HEK293 (cell line): ENCODE data around the gene P2RY13.

Source experiments
- CTCF ChIA-PET: fragments of 350-600 bp; formaldehyde crosslinking; extraction: SDS; loops from one replicate; lab custom pipeline; 2021; ENCODE audit warnings: antibody characterized with exemption; lab: Yijun Ruan, JAX
- POLR2A ChIA-PET: fragments of 300-600 bp; formaldehyde crosslinking; extraction: SDS; loops from one replicate; lab custom pipeline; 2020; ENCODE audit warnings: antibody characterized with exemption, inconsistent platforms; lab: Yijun Ruan, JAX
- H3K27ac ChIP-seq: fragments of 200-500 bp; sonication (Bioruptor generic); 2 replicates; pipeline ENCODE4 v1.5.1; 2014; ENCODE audit warnings: low read depth, low read length, control low read depth, inconsistent platforms; ENCODE audit errors: extremely low read depth
- H3K36me3 ChIP-seq, 2 experiments: fragments of 200-500 bp in 1 of 2; sonication (Bioruptor generic) in 1 of 2; 1 replicate in 1 of 2; 2 replicates in 1 of 2; pipeline ENCODE4 v1.5.1; 2014 to 2017; ENCODE audit warnings: inconsistent platforms in 2 of 2, low read length in 2 of 2; ENCODE audit not compliant: control insufficient read depth in 2 of 2, insufficient read depth in 1 of 2
- H3K4me1 ChIP-seq: fragments of 200-500 bp; sonication (Bioruptor generic); 2 replicates; pipeline ENCODE4 v1.5.1; 2014; ENCODE audit warnings: mild to moderate bottlenecking, low read length, inconsistent platforms; ENCODE audit not compliant: control insufficient read depth, insufficient read depth
- H3K4me3 ChIP-seq: 2 replicates; pipeline ENCODE4 v1.5.1; 2011; ENCODE audit warnings: low read depth, mild to moderate bottlenecking, control low read depth, low read length, moderate library complexity
- H3K9me3 ChIP-seq: fragments of 200-500 bp; sonication (Bioruptor generic); 2 replicates; pipeline ENCODE4 v1.5.1; 2014; ENCODE audit warnings: low read depth, low read length, inconsistent platforms; ENCODE audit not compliant: control insufficient read depth, insufficient read depth
- CTCF ChIP-seq: fragments of 450-650 bp; formaldehyde crosslinking; IDR thresholded peaks from 2 replicates; pipeline ENCODE4 v1.5.1; 2016; ENCODE audit warnings: missing biosample characterization, missing genetic modification characterization
- EGR2 ChIP-seq: fragments of 450-650 bp; formaldehyde crosslinking; IDR thresholded peaks from 2 replicates; pipeline ENCODE4 v1.5.1; 2016; ENCODE audit warnings: low read depth, missing biosample characterization, missing genetic modification characterization
- GLI4 ChIP-seq: fragments of 450-650 bp; formaldehyde crosslinking; IDR thresholded peaks from 2 replicates; pipeline ENCODE4 v1.5.1; 2016; ENCODE audit warnings: missing biosample characterization, missing genetic modification characterization
- MEIS1 ChIP-seq: sonication (generic); formaldehyde crosslinking; IDR thresholded peaks from 2 replicates; pipeline ENCODE4 v1.8.1; 2022; ENCODE audit warnings: missing genetic modification reagents, mild to moderate bottlenecking, borderline replicate concordance
- PRDM6 ChIP-seq: fragments of 450-650 bp; formaldehyde crosslinking; IDR thresholded peaks from 2 replicates; pipeline ENCODE4 v1.5.1; 2017; ENCODE audit warnings: missing biosample characterization, missing genetic modification characterization
- SCRT2 ChIP-seq: fragments of 450-650 bp; formaldehyde crosslinking; IDR thresholded peaks from 2 replicates; pipeline ENCODE4 v1.5.1; 2016; ENCODE audit warnings: missing biosample characterization, missing genetic modification characterization
- ZBTB21 ChIP-seq: fragments of 450-650 bp; formaldehyde crosslinking; IDR thresholded peaks from 2 replicates; pipeline ENCODE4 v1.5.1; 2017; ENCODE audit warnings: missing biosample characterization, missing genetic modification characterization
- ZFP37 ChIP-seq: fragments of 450-650 bp; formaldehyde crosslinking; IDR thresholded peaks from 2 replicates; pipeline ENCODE4 v1.5.1; 2016; ENCODE audit warnings: missing biosample characterization, missing genetic modification characterization
- ZNF202 ChIP-seq: fragments of 450-650 bp; formaldehyde crosslinking; IDR thresholded peaks from 2 replicates; pipeline ENCODE4 v1.5.1; 2016; ENCODE audit warnings: missing biosample characterization, missing genetic modification characterization, borderline replicate concordance
- ZNF37A ChIP-seq: fragments of 450-650 bp; IDR thresholded peaks from 2 replicates; pipeline ENCODE4 v1.5.1; 2018; ENCODE audit warnings: missing biosample characterization, missing genetic modification characterization
- ZNF473 ChIP-seq: fragments of 450-650 bp; formaldehyde crosslinking; IDR thresholded peaks from 2 replicates; pipeline ENCODE4 v1.5.1; 2017; ENCODE audit warnings: missing biosample characterization, missing genetic modification characterization
- ZNF521 ChIP-seq: fragments of 450-650 bp; formaldehyde crosslinking; IDR thresholded peaks from 2 replicates; pipeline ENCODE4 v1.5.1; 2017; ENCODE audit warnings: missing biosample characterization, mild to moderate bottlenecking, missing genetic modification characterization
- ZNF530 ChIP-seq: fragments of 450-650 bp; formaldehyde crosslinking; IDR thresholded peaks from 2 replicates; pipeline ENCODE4 v1.5.1; 2016; ENCODE audit warnings: low read depth, missing biosample characterization, missing genetic modification characterization
- ZNF549 ChIP-seq: fragments of 450-650 bp; IDR thresholded peaks from 2 replicates; pipeline ENCODE4 v1.5.1; 2018; ENCODE audit warnings: missing biosample characterization, missing genetic modification characterization, mild to moderate bottlenecking, inconsistent platforms, moderate library complexity
- ZNF585B ChIP-seq: fragments of 450-650 bp; formaldehyde crosslinking; IDR thresholded peaks from 2 replicates; pipeline ENCODE4 v1.5.1; 2016; ENCODE audit warnings: missing biosample characterization, missing genetic modification characterization
- ZNF610 ChIP-seq: fragments of 450-650 bp; formaldehyde crosslinking; IDR thresholded peaks from 2 replicates; pipeline ENCODE4 v1.5.1; 2016; ENCODE audit warnings: missing biosample characterization, missing genetic modification characterization, borderline replicate concordance
- ZNF626 ChIP-seq: fragments of 450-650 bp; sonication (Bioruptor Pico); formaldehyde crosslinking; IDR thresholded peaks from 2 replicates; pipeline ENCODE4 v1.5.1; 2018; ENCODE audit warnings: missing biosample characterization, missing genetic modification characterization, inconsistent platforms
- ZNF645 ChIP-seq: fragments of 450-650 bp; formaldehyde crosslinking; IDR thresholded peaks from 2 replicates; pipeline ENCODE4; 2016; ENCODE audit warnings: missing biosample characterization, missing genetic modification characterization
- ZNF654 ChIP-seq: fragments of 450-650 bp; formaldehyde crosslinking; IDR thresholded peaks from 2 replicates; pipeline ENCODE4 v1.5.1; 2016; ENCODE audit warnings: low read depth, missing biosample characterization, missing genetic modification characterization
- ZNF660 ChIP-seq: fragments of 450-650 bp; IDR thresholded peaks from 2 replicates; pipeline ENCODE4 v1.5.1; 2018; ENCODE audit warnings: missing biosample characterization, mild to moderate bottlenecking, missing genetic modification characterization
- ZNF707 ChIP-seq: fragments of 450-650 bp; formaldehyde crosslinking; IDR thresholded peaks from 2 replicates; pipeline ENCODE4 v1.5.1; 2016; ENCODE audit warnings: missing biosample characterization, missing genetic modification characterization
- ZSCAN18 ChIP-seq: fragments of 450-650 bp; formaldehyde crosslinking; IDR thresholded peaks from 2 replicates; pipeline ENCODE4 v1.5.1; 2016; ENCODE audit warnings: missing biosample characterization, missing genetic modification characterization
- ZSCAN23 ChIP-seq: fragments of 450-650 bp; formaldehyde crosslinking; IDR thresholded peaks from 2 replicates; pipeline ENCODE4 v1.5.1; 2016; ENCODE audit warnings: missing biosample characterization, missing genetic modification characterization

Gene P2RY13

GRCh38 chr3:151362751-151363174, 33.4 kb upstream of the P2RY13 start:
- Histone ChIP-seq H3K27ac (no peak overlapping the region), H3K4me3 (no peak overlapping the region), H3K36me3 (peaks cover 0 to 13% of the 10 kb centered on the region in 2 experiments; a peak in 1 of 3 replicates), H3K9me3 (no peaks in the 10 kb centered on the region), H3K4me1 (no peaks in the 10 kb centered on the region)
- ChIA-PET POLR2A (no interaction called here), CTCF (interaction anchor here (0.5 kb wide), 1 partner anchor 74 kb away, joined by 3 read pairs; no protein-coding TSS in a partner anchor)
- TF ChIP-seq SCRT2 (tag by site-specific recombination) (no peak), ZNF707 (tag by site-specific recombination) (no peak), ZNF37A (no peak), PRDM6 (tag by site-specific recombination) (no peak), MEIS1 (no peak), ZNF660 (tag by site-specific recombination) (no peak), ZNF473 (tag by site-specific recombination) (no peak), ZSCAN23 (no peak), ZNF585B (tag by site-specific recombination) (no peak), ZSCAN18 (tag by site-specific recombination) (no peak), ZNF626 (tag by site-specific recombination) (no peak), ZBTB21 (tag by site-specific recombination) (no peak)

- H3K27ac ChIP-seq: no peak overlapping the region
- TF ChIP-seq GLI4 (no peak), EGR2 (tag by site-specific recombination) (no peak), ZNF645 (no peak), ZNF654 (no peak), ZNF202 (tag by site-specific recombination) (no peak), ZNF521 (tag by site-specific recombination) (no peak), ZNF530 (tag by site-specific recombination) (no peak), ZNF610 (no peak), ZFP37 (tag by site-specific recombination) (no peak), ZNF549 (tag by site-specific recombination) (no peak), CTCF (tag by site-specific recombination) (no peak)
- no peaks in the 10 kb centered on the region for H3K4me1 ChIP-seq
- H3K9me3 ChIP-seq: no peaks in the 10 kb centered on the region
- peaks cover 0 to 11% of the 10 kb centered on the region in 2 experiments; a peak in 1 of 3 replicates for H3K36me3 ChIP-seq
- ChIA-PET CTCF (interaction anchor here (1.2 kb wide), 1 partner anchor 189 kb away, joined by 3 read pairs; no protein-coding TSS in a partner anchor), POLR2A (no interaction called here)
- H3K4me3 ChIP-seq: no peak overlapping the region
Measured at GRCh38 chr3:151357463-151357850, 28.1 kb upstream of the P2RY13 start.
